ENCODE data around the gene OR10A3. TPM values are rescaled to one million over a fixed set of nuclear protein-coding genes. Genes with fewer than 3 reads are reported as not detected.

The OR10A3 gene
- total and polyA plus RNA-seq, 4 donors, result 0.08 TPM; not detected in 3

- WGBS (ENCODE audit: insufficient coverage), result 0% methylated on average over 1 of the region's 3 CpGs
- Histone ChIP-seq H3K36me3 (ENCODE audit: control insufficient read depth, insufficient read depth, low read length) (no peaks in the 10 kb centered on the region), H3K9me3 (ENCODE audit: control insufficient read depth, insufficient read depth, low read length) (no peaks in the 10 kb centered on the region), H3K27me3 (ENCODE audit: control insufficient read depth, insufficient read depth, low read length) (no peaks in the 10 kb centered on the region), H3K27ac (ENCODE audit: low read depth, low read length) (no peak overlapping the region), H3K4me3 (ENCODE audit: low read depth, low read length) (no peak overlapping the region), H3K4me1 (ENCODE audit: control insufficient read depth, insufficient read depth, low read length) (no peaks in the 10 kb centered on the region)
- no peak for DNase-seq (ENCODE audit: low read depth in 4 of 6, low spot score in 6 of 6)
Measured at GRCh38 chr11:7907121-7907520, 34.4 kb downstream of the OR10A3 start.

- DNase-seq (ENCODE audit: low read depth in 4 of 6, low spot score in 6 of 6), result no peak
- Histone ChIP-seq H3K27me3 (ENCODE audit: control insufficient read depth, insufficient read depth, low read length) (no peaks in the 10 kb centered on the region), H3K4me1 (ENCODE audit: control insufficient read depth, insufficient read depth, low read length) (no peaks in the 10 kb centered on the region), H3K27ac (ENCODE audit: low read depth, low read length) (no peak overlapping the region), H3K9me3 (ENCODE audit: control insufficient read depth, insufficient read depth, low read length) (no peaks in the 10 kb centered on the region), H3K4me3 (ENCODE audit: low read depth, low read length) (no peak overlapping the region), H3K36me3 (ENCODE audit: control insufficient read depth, insufficient read depth, low read length) (no peaks in the 10 kb centered on the region)
- WGBS (ENCODE audit: insufficient coverage), result no CpG with 5 or more reads among the region's 4 CpGs
Measured at GRCh38 chr11:7906481-7906880, 35.0 kb downstream of the OR10A3 start.

DNA sequence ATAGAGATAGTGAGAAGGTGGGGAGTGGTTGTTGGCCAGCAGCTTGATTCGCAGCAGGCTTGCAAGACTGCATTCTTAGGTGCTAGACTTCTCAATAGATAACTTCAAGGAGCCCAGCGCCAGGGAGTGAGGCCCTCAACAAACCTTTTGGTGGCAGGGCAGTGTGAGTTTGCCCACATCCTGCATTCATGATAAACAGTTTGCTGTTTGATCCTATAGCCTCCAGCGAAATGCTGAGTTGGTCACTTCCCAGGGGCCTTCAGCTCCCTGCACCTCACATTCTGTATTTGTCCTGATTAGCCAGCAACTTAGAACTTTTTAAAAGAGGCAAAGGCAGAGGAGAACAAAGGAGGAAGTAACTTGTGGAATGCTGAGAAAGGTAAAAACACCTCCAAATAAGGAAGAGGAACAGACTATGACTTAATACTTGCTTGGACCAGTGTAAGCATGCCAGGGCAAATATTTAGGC, 35.5 kb downstream of the OR10A3 start:
- Histone ChIP-seq H3K27ac (ENCODE audit: low read depth, low read length) (no peak overlapping the region), H3K36me3 (ENCODE audit: control insufficient read depth, insufficient read depth, low read length) (no peaks in the 10 kb centered on the region), H3K9me3 (ENCODE audit: control insufficient read depth, insufficient read depth, low read length) (no peaks in the 10 kb centered on the region), H3K4me3 (ENCODE audit: low read depth, low read length) (no peak overlapping the region), H3K4me1 (ENCODE audit: control insufficient read depth, insufficient read depth, low read length) (no peaks in the 10 kb centered on the region), H3K27me3 (ENCODE audit: control insufficient read depth, insufficient read depth, low read length) (no peaks in the 10 kb centered on the region)
- no peak for DNase-seq (ENCODE audit: low read depth in 4 of 6, low spot score in 6 of 6)
- WGBS (ENCODE audit: insufficient coverage), result 59% methylated on average over 2 of the region's 3 CpGs

GRCh38 chr11:7905549-7905948, 36.0 kb downstream of the OR10A3 start:
- no peaks in the 10 kb centered on the region for H3K36me3 ChIP-seq (ENCODE audit: control insufficient read depth, insufficient read depth, low read length)
- no peak for DNase-seq (ENCODE audit: low read depth in 4 of 6, low spot score in 6 of 6)
- H3K4me3 ChIP-seq (ENCODE audit: low read depth, low read length), result no peak overlapping the region
- H3K27ac ChIP-seq (ENCODE audit: low read depth, low read length), result no peak overlapping the region
- WGBS (ENCODE audit: insufficient coverage), result 83% methylated on average over 9 of the region's 9 CpGs
- no peaks in the 10 kb centered on the region for H3K9me3 ChIP-seq (ENCODE audit: control insufficient read depth, insufficient read depth, low read length)
- H3K4me1 ChIP-seq (ENCODE audit: control insufficient read depth, insufficient read depth, low read length), result no peaks in the 10 kb centered on the region
- H3K27me3 ChIP-seq (ENCODE audit: control insufficient read depth, insufficient read depth, low read length), result no peaks in the 10 kb centered on the region

DNA sequence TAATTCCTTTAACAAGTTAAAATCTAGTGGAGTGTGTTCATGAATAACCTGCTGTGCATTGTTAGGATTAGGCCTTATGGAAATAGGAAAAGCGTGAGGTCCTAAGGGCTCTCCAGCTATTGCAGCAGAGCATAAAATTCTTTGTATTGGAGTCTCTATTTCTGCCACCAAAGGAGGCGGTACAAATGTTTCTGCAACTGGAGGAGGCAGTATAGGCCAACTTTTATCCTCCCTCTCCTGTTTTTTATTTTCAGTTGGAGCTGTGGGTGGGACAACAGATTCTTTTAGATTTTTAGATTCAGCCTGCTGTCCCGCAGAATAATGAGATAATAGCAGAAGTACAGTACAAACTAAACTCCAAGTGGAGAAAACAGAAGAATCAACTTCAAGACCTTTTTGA, 36.6 kb downstream of the OR10A3 start:
- H3K27me3 ChIP-seq (ENCODE audit: control insufficient read depth, insufficient read depth, low read length), result no peaks in the 10 kb centered on the region
- H3K9me3 ChIP-seq (ENCODE audit: control insufficient read depth, insufficient read depth, low read length), result no peaks in the 10 kb centered on the region
- peak in 1 of 6 donors; percentile 6 for DNase-seq (ENCODE audit: low read depth in 4 of 6, low spot score in 6 of 6)
- no peak overlapping the region for H3K27ac ChIP-seq (ENCODE audit: low read depth, low read length)
- no peak overlapping the region for H3K4me3 ChIP-seq (ENCODE audit: low read depth, low read length)
- no peaks in the 10 kb centered on the region for H3K36me3 ChIP-seq (ENCODE audit: control insufficient read depth, insufficient read depth, low read length)
- WGBS (ENCODE audit: insufficient coverage), result 43% methylated on average over 1 of the region's 3 CpGs
- no peaks in the 10 kb centered on the region for H3K4me1 ChIP-seq (ENCODE audit: control insufficient read depth, insufficient read depth, low read length)

DNA sequence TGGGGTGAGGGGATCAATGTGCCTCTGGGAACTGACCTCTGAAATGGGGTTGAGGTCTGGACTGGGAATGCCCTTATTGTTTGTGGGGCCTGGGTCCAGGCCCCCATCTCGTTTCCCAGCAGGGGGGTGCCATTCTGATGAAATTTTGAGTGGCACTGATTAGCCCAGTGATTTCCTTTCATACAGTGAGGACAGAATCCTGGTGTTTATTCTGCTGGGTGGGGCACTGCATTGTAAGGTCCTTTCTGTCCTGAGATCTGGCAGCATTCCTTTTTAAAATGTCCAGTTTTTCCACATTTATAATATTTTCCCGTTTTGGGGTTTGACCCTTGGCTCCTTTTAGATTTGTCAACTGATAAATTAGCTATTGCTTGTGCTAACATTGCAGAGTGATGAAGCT, 37.6 kb downstream of the OR10A3 start:
- Histone ChIP-seq H3K27me3 (ENCODE audit: control insufficient read depth, insufficient read depth, low read length) (no peaks in the 10 kb centered on the region), H3K36me3 (ENCODE audit: control insufficient read depth, insufficient read depth, low read length) (no peaks in the 10 kb centered on the region), H3K9me3 (ENCODE audit: control insufficient read depth, insufficient read depth, low read length) (no peaks in the 10 kb centered on the region), H3K27ac (ENCODE audit: low read depth, low read length) (no peak overlapping the region), H3K4me3 (ENCODE audit: low read depth, low read length) (no peak overlapping the region), H3K4me1 (ENCODE audit: control insufficient read depth, insufficient read depth, low read length) (no peaks in the 10 kb centered on the region)
- 41% methylated on average over 2 of the region's 2 CpGs for WGBS (ENCODE audit: insufficient coverage)
- DNase-seq (ENCODE audit: low read depth in 4 of 6, low spot score in 6 of 6), result no peak

DNA sequence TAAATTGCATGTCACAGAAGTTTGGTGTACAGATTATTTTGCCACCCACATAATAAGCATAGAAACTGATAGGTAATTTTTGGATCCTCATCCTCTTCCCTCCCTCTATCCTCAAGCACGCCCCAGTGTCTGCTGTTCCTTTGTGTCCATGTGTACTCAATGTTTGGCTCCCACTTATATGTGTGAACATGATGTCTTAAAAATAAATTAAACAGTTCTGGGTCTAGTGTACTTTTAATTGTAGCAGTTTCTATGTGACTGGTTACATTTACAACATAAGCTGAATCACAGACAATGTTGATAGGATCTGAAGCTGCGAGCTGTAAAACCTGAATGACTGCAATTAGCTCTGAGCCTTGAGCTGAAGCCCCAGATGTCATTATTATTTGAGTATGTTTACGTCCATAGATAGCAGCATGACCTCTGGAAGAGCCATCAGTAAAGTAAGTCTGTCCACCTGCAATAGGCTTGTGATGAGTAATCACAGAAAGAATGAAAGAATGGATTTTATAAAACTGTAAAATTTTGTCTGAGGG, 40.1 kb downstream of the OR10A3 start:
- H3K9me3 ChIP-seq (ENCODE audit: control insufficient read depth, insufficient read depth, low read length), result no peaks in the 10 kb centered on the region
- no peaks in the 10 kb centered on the region for H3K27me3 ChIP-seq (ENCODE audit: control insufficient read depth, insufficient read depth, low read length)
- H3K4me1 ChIP-seq (ENCODE audit: control insufficient read depth, insufficient read depth, low read length), result no peaks in the 10 kb centered on the region
- WGBS (ENCODE audit: insufficient coverage), result 67% methylated on average over 2 of the region's 3 CpGs
- no peak overlapping the region for H3K4me3 ChIP-seq (ENCODE audit: low read depth, low read length)
- H3K27ac ChIP-seq (ENCODE audit: low read depth, low read length), result no peak overlapping the region
- DNase-seq (ENCODE audit: low read depth in 4 of 6, low spot score in 6 of 6), result no peak
- H3K36me3 ChIP-seq (ENCODE audit: control insufficient read depth, insufficient read depth, low read length), result no peaks in the 10 kb centered on the region

DNA sequence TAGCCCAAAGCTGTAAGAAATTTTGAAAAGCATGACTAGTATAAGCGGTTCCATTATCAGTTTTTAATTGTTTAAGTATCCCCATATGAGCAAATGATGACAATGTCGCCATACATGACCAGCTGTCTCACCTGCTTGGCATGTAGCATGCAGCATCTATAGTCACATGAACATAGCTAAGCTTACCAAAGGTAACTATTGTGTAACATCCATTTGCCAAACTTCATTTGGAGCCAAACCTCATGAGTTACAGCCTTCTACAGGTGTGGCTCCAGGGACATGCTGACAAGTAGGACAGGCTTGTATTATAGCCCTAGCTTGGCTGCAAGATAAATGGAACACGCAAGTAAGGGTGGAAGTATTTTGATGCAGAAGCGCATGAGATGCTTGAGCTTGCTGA, 40.8 kb downstream of the OR10A3 start:
- no peaks in the 10 kb centered on the region for H3K9me3 ChIP-seq (ENCODE audit: control insufficient read depth, insufficient read depth, low read length)
- H3K4me1 ChIP-seq (ENCODE audit: control insufficient read depth, insufficient read depth, low read length), result no peaks in the 10 kb centered on the region
- no peak for DNase-seq (ENCODE audit: low read depth in 4 of 6, low spot score in 6 of 6)
- no peak overlapping the region for H3K27ac ChIP-seq (ENCODE audit: low read depth, low read length)
- no peaks in the 10 kb centered on the region for H3K27me3 ChIP-seq (ENCODE audit: control insufficient read depth, insufficient read depth, low read length)
- no peaks in the 10 kb centered on the region for H3K36me3 ChIP-seq (ENCODE audit: control insufficient read depth, insufficient read depth, low read length)
- no CpG with 5 or more reads among the region's 4 CpGs for WGBS (ENCODE audit: insufficient coverage)
- H3K4me3 ChIP-seq (ENCODE audit: low read depth, low read length), result no peak overlapping the region

GRCh38 chr11:7899418-7899817, 42.1 kb downstream of the OR10A3 start:
- Histone ChIP-seq H3K4me1 (ENCODE audit: control insufficient read depth, insufficient read depth, low read length) (no peaks in the 10 kb centered on the region), H3K27ac (ENCODE audit: low read depth, low read length) (no peak overlapping the region), H3K27me3 (ENCODE audit: control insufficient read depth, insufficient read depth, low read length) (no peaks in the 10 kb centered on the region), H3K9me3 (ENCODE audit: control insufficient read depth, insufficient read depth, low read length) (no peaks in the 10 kb centered on the region), H3K36me3 (ENCODE audit: control insufficient read depth, insufficient read depth, low read length) (no peaks in the 10 kb centered on the region), H3K4me3 (ENCODE audit: low read depth, low read length) (no peak overlapping the region)
- no peak for DNase-seq (ENCODE audit: low read depth in 4 of 6, low spot score in 6 of 6)
- WGBS (ENCODE audit: insufficient coverage), result 8% methylated on average over 1 of the region's 4 CpGs

GRCh38 chr11:7898666-7899283, 42.7 kb downstream of the OR10A3 start:
- Histone ChIP-seq H3K9me3 (ENCODE audit: control insufficient read depth, insufficient read depth, low read length) (no peaks in the 10 kb centered on the region), H3K36me3 (ENCODE audit: control insufficient read depth, insufficient read depth, low read length) (no peaks in the 10 kb centered on the region), H3K4me1 (ENCODE audit: control insufficient read depth, insufficient read depth, low read length) (no peaks in the 10 kb centered on the region), H3K27ac (ENCODE audit: low read depth, low read length) (no peak overlapping the region), H3K4me3 (ENCODE audit: low read depth, low read length) (no peak overlapping the region), H3K27me3 (ENCODE audit: control insufficient read depth, insufficient read depth, low read length) (no peaks in the 10 kb centered on the region)
- WGBS (ENCODE audit: insufficient coverage), result 100% methylated on average over 1 of the region's 5 CpGs
- DNase-seq (ENCODE audit: low read depth in 4 of 6, low spot score in 6 of 6), result no peak

Measured in spinal cord (tissue), 10 donors.